ENCODE measurements around the gene SLC22A4.

Gene SLC22A4

DNA sequence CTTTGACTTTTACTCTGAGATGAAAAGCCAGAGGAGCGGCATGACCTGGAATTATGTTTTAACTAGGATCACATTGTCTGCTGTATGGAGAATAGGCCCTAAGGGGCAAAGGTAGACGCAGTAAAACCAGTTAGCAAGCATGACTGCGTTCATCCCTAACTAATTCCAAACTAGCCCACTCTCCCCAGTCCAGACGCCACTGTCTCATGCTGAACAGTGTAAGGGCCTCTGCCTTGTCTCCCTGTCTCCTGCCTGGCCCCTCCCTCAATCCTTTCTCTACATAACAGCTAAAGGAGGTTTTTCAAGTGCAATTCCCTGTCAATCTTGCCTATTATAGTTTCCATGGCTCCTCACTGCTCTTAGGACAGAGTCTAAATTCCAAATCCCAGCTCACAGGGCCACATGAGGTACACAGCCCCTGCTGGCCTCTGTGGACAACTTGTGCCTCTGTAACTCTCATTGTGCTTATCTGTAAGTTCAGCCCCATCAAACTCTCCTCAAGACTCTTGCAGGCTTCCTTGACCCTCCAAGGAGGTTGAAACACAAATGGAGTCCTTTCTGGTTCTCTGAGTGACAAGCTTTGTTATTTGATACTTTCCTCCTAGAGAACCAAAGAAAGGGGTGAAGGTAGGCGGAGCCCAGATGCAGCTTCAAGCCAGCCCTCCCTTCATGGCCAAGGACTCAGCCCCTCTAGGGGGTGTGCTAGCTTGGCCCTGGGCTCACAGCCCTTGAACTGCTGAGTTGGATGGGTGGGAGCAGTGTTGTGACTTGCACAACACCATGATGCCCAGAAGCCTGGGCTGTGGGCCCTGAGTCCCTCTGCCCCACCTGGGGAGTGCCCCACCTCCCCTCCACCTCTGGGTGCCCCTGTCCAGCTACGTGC, 16.0 kb upstream of the SLC22A4 start:
- DNase-seq: no peak

DNA sequence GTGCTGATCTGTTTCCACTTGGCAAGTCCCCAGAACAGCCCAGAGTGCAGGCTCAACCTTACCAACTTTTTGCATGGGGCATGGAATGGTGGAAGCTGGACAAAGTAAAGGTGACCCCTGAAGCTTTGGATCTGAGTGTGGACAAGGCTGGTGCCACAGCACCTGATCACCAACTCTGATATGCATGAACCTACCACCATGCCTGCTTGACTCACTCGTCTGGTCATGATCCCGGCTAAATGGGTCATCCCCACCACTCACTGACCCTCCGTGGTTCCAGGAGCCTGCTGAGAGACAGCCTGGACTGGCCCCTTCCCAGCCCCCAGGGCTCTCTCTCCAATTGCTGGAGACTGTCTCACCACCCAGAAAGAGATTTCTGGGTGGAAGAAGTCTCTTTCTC, 14.4 kb upstream of the SLC22A4 start:
- no peak for DNase-seq

DNA sequence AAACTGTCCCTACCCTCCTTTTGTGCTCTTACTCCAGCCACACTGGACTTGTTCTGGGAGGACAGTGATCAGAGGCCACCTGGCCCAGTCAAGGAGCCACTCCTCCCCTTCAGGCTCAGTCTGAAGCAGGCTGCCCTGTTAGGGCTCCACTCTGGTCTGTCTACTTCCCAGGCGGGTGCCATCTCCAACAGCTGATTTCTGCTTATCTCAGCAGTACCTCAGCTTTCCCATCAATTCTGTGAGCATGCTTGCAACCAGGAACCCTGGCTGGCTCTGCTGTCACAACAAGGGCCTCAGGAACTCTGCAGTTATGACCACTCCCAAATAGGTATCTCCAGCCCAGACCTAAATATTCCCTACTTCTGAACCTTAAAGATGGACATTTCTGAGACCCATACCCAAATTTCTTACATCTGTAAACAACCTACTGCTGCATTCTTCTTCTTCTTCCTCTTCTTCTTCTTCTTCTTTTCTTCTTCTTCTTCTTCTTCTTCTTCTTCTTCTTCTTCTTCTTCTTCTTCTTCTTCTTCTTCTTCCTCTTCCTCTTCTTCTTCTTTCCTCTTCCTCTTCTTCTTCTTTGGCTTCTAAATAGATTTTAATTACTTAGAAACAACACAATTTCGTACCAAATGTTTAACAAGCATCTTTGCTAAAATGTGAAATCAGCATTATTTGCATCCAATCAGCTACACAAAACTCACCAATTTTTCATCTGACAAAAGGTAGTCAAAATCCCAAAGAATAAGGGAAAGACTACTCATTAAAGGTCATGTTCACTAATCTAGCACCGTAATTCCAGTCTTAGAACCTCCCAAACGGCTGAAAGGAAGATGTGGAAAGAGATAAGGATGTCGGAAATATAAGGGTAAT, 13.6 kb upstream of the SLC22A4 start:
- DNase-seq: no peak

DNA sequence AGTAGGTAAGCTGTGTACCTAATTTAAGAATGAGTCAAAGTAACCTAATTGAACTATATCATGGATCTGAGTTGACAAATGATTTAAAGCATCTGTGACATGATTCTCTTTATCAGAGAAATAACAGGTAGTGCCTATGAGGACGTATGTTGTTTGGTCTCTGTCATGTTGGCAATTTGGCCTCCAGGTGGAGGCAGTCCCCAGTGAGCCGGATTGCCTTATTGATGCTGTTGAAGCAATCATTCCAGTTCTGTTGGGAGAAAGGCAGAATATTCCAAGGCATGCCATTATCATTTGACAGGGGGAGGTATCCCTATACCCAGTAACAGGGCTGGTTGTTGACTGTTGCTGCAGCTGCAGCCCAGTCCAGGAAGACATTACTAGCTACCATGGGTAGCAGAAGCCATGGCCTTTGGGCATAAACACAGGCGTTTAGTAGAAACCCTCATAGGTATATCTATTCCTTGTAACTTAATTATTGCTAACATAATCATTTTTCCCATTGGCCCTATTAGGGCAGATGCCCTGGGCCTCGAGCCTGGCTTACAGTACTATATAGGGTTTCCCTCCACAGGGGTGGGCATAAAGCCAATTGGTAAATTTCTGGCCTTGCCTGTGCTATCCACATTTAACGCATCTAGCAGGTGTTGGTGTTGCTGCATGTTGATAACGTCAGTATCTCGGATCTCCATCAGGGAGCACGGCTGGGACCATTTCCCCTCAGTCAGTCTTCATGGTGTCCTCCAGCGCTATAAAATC, 12.2 kb upstream of the SLC22A4 start:
- no peak for DNase-seq

DNA sequence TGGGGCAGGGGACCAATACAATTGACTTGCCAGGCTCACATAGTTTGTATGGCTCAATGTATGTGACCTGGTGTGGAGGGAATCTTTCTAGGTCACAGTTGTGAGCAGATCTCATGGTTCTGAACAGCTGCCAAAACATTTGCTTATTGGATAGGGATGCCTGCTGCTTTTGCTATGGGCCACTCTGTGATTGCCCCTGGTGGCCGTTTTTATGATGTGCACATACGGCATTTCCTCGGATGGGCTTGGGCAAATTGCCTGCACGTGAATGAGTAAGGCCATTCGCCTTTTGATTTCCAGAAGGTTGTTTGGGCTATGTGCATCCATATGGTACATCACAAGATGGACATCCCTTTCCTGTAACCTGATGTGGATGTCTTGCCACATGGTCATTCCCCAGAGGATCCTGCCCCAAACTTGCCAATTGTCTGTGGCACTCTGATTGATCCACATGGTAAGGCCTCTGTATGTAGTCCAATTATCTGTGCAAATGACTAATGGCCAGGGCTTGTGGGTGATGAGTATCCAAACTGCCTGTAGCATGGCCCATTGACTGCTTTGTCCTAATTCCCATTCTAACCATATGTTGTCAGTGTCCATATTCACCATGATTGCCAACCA, 10.7 kb upstream of the SLC22A4 start:
- no peak for DNase-seq

DNA sequence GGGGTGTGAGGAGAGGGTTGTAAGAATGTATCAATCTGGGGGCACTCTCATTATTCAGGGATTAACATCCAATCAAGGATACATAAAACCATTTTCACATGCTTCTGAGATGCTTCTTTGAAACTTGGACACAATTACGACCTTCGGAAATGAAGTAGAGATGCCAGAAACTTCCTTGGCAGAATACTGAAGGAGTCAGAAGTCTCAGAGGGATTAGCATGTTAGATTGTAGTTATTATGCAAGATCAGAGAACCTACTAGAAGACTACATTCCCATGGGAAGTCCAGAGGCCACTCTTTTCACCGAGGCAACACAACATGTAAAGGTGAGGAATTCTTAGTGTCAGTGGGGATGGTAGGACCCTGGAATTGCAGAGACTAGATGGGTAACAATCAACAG, 5.1 kb upstream of the SLC22A4 start:
- DNase-seq: no peak

DNA sequence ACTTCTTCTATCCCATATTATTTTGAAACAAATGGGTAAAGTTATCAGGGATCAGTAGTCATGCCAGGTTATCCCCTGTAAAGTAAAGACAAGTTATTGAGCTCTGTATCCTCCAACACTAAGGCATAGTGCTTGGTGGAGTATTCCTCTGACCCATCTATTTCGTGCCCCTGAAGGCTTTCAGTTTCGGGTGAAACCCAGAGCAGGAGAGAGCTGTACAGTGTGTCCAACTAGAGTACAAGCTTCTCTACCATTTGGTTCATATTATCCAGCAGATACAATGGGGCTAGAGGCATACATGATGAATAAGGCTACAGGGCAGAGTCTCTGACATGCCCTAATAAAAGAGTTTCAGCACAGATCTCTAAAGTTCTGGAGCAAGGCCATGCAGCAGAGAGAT, 3.2 kb upstream of the SLC22A4 start:
- DNase-seq: no peak

DNA sequence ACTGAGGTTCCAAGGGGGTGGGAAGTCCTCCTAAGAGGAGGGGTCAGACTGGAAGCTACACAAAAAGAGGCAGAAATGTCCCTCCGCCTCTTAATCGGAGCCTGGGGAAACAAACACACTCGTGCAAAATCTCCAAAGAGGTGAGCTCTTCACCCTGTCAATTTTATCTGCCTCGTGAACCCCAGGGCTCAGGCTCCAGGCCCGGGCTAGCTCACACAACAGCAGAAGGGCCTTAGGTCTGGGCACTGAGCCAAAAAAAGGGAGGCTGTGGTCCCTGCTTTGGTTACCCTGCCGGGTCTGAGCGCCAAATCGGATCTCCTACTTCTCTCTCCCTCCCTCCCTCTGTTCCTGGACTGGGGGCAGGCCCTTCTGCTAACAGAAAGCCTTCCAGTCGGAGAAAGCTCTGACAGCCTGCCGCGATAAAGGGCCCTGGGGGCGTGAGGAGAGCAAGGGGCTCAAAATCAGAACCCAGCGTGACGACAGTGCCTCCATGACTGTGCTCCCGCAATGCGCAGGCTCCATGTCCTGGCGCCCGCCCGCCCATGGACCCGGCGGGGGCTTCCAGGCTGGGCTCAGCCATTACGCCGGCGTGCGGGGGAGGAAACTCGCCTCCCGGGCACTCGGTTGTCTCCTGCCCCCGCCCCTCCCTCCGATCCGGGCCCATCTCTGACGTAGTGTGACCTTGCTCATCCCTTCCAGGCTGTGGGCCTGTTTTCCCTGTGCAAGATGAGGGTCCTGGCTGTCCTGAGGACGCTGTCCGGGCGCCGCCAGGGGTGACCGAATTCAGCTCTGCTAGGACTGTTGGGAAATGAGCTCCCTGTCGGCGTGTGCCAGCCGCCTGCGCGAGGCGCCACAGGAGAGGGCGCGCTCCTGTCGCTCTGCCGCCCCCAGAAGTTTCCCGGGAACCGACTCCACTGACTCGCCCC, 865 bp upstream of the SLC22A4 start:
- DNase-seq: peak; percentile 76

DNA sequence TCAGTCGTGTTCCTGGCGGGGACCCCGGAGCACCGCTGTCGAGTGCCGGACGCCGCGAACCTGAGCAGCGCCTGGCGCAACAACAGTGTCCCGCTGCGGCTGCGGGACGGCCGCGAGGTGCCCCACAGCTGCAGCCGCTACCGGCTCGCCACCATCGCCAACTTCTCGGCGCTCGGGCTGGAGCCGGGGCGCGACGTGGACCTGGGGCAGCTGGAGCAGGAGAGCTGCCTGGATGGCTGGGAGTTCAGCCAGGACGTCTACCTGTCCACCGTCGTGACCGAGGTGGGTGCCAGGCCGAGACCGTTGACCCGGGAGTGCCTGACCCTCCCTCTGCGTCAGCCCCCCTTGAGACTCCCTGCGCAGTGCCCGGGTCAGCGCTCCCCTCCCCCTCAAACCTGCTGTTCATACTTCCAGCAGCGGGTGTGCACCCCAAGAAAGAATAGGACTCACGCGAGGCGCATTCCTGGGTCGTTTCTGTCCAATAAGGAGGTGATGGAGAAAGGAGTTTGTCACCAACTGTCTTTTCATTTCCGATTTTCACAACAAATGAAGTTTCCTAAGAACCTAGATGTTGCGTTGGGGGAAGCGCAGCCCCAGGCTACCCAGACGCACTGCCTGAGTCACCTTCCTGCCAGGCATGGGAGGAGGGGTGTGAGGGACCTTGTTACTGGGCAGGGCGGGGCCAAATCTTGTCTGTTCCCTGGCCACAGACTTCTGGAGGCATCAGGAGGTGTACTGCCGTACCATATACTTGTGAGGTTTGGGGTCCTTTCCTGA, 722 bp downstream of the SLC22A4 start:
- DNase-seq: peak; percentile 72

DNA sequence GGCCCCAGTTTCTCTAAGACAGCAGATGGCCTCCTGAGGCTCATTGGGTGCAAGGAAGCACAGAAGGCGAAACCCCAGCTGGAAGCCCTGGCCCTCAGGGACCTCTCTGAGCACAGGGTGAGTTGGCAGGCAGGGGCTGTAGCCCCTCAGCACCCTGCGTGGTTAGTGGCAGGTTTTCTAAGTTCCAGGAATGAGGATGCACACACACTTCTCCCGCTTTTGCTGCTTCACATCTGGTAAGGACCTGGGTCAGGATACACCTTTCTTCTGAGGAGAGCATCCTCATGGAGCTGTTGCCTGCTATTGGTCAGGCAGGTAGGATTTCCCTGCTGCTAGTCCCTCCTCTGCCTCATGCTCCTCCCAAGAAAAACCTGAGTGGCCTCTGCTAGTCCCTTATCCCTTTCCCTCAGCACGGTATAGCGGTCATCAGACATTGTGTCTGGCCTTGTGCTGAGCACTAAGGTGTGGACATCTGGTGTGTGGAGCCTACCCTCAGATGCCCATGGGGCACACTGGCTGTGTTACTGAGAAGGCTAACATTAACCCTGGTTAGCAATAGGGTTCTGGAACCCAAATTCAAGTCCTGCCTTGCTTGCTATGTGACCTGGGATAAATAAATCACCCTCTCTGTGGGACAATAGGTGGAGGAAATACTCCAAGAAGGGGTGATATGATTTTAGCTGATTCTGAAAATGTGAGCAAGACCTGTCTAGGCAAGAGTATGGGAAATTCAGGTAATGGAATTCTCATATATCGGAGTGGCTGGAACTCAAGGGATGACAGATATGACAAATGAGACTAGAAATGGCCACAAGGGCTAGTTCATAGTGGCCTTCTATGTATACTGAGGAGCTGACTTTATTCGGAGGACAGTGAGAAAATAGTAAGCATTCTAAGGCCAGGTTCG, 1.6 kb downstream of the SLC22A4 start:
- no peak for DNase-seq

DNA sequence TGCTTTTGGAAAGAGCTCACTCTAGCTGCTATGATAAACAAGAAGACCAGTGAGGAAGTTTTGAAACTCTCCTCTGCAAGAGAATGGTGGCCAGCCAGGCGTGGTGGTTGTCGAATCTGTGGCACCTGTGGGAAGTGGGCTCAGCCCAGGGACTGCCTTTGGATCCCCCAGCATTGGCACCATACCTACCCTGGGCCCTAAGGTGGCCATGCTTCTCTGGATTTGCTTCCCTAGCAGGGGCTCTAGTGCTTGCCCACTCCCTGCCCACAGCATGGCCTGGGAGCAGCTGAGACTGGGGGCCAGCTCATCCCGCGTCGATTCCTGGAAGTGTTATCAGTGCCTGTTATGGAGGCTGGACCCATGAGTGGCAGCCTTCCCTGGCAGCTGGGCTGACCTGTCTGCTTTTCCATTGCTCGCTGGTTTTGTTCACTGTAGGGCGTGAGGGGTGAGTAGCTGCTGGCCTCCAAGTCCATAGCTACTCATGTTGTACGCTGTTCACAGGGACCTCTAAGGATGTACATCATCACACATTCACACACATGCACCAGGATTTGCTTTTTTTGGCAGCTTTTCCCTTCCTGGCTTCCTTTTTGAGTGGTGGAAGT, 2.3 kb downstream of the SLC22A4 start:
- no peak for DNase-seq

DNA sequence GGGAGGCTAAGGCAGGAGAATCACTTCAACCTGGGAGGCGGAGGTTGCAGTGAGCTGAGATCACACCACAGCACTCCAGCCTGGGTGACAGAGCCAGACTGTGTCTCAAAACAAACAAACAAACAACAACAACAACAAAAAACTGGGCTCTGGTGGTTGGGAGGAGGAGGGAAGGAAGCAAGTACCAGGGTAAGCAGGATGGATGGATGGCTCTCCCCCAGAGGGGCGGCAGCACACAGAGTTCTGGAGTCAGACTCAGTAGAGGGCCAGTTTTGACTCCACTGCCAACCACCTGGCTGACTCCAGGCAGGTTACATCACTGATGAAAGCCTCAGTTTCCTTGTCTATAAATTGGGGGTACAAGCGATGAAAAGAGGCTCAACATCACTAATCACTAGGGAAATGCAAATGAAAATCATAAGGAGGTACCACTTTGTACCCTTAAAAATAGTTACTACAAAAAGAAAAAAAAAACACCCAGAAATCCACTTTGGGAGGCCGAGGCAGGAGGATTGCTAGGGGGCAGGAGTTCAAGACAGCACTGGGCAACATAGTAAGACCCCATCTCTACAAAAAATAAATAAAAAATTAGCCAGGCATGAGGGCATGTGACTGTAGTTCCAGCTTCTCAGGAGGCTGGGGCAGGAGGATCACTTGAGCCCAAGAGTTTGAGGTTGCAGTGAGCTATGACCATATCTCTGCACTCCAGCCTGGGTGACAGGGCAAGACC, 3.2 kb downstream of the SLC22A4 start:
- no peak for DNase-seq

DNA sequence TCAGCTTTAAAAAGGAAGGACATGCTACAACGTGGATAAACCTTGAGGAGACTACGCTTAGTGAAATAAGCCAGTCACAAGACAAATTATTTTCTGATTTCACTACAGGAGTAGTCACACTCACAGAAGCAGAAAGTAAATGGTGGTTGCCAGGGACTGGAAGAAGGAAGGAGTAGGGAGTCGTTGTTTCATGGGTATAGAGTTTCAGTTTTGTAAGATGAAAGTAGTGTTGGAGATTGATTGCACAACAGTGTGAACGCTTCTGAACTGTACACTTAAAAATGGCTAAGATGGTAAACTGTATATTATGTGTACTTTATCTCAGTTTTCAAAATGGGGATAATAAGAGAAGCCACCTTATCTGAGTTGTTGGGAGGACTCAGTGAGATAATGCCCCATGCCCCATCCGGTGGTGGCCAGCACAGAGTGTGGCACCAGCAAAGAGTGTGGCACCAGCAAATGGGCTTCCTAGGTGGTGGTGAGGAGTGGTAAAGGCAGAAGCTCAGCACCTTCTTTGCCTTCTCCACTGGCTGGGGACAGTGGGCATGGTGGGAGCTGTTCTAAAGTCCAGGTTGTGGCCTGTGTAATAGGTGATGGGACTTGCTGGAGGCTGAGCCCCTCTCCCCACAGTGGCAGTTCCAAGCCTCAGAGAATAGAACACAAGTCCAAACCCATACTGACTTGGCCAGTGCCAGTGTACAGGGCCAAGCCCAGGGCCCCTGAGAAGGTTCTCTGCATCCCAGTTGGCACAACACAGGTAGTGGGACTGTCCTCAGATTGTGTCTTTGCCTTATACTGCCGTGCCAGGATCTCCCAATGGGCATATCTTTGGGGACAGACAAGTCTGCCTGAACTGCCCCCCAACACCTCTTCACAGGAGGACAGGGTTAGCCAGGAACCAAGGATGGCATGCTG, 4.4 kb downstream of the SLC22A4 start:
- DNase-seq: no peak

DNA sequence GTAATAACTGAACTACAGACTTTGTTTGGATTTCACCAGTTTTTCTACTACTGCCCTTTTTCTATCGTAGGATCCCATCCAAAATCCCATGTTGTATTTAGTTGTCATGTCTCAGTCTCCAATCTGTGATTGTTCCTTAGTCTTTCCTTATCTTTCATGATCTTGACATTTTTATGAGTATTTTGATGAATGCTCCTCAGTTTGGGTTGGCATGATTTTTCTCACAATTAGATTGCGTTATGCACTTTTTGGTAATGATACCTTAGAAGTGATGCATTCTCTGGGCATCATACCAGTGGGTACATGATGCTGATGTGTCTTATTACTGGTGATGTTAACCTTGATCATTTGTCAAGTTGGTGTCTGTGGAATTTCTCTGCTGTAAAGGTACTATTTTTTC, 5.7 kb downstream of the SLC22A4 start:
- DNase-seq: no peak

DNA sequence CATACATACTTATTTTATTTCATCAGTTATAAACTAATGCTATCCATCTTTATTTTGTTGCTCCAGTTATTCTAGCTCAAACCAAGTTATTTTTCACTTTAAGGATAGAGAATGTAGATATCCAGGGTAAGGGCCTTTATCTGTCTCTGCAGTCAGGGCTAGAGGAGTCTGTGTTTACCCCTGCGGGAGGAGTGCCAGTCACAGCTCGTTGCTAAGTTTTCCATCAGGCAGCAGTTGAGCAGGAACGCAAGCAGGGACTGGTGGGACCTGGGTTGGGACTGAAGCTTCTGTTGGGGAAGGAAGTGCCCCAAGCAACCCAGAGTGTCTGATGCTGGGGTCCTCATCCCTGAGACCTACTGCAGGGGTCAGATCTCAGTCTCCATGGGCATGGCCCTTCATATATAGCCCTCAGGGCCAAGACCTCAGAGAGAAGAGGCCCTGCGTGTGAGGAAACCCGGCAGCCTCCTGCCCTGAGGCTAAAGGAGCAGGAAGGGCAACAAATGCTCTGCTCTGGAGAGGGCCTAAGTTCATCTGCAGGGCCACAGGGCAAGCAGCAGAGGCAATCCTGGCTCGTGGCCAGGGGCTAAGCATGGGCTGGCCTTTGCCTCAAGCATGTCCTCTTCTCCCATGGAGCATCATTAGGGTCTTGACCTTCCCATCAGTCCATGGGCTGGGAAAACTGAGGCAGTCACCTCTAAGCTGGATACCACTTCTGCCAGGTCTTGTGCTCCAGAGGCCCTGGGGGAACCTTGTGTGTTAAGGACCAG, 6.6 kb downstream of the SLC22A4 start:
- DNase-seq: no peak
